A673 (cell line): Measurements from ENCODE around the gene ZBTB20.

ENCODE experiments used
- EZH2 ChIP-seq: fragments of 200-600 bp; sonication (generic); IDR thresholded peaks from 2 replicates; pipeline ENCODE4 v1.6.1; 2017; ENCODE audit warnings: borderline replicate concordance, low read depth, mild to moderate bottlenecking, mixed read lengths, antibody characterized with exemption, low read length; ENCODE audit not compliant: poor library complexity, severe bottlenecking
- TF ChIP-seq, protein P1 (sequence below): fragments of 300-800, 200-600 bp; sonication (generic); conservative IDR thresholded peaks from 2 replicates; pipeline ENCODE4 v1.5.1; 2017; ENCODE audit warnings: low read depth, mild to moderate bottlenecking, antibody characterized with exemption, low read length, moderate library complexity, mixed read lengths

GRCh38 chr3:115134648-115135347 lies 12.3 kb downstream of the ZBTB20 start:
- no peak for TF ChIP-seq EZH2
- TF ChIP-seq, protein P1, sequence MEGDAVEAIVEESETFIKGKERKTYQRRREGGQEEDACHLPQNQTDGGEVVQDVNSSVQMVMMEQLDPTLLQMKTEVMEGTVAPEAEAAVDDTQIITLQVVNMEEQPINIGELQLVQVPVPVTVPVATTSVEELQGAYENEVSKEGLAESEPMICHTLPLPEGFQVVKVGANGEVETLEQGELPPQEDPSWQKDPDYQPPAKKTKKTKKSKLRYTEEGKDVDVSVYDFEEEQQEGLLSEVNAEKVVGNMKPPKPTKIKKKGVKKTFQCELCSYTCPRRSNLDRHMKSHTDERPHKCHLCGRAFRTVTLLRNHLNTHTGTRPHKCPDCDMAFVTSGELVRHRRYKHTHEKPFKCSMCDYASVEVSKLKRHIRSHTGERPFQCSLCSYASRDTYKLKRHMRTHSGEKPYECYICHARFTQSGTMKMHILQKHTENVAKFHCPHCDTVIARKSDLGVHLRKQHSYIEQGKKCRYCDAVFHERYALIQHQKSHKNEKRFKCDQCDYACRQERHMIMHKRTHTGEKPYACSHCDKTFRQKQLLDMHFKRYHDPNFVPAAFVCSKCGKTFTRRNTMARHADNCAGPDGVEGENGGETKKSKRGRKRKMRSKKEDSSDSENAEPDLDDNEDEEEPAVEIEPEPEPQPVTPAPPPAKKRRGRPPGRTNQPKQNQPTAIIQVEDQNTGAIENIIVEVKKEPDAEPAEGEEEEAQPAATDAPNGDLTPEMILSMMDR, result no peak
